AG04449 (cell line): ENCODE data around the gene SOX10.

ENCODE experiments used
- CTCF ChIA-PET: fragments of 350-600 bp; formaldehyde crosslinking; extraction: SDS; loops from one replicate; lab custom pipeline; 2021; ENCODE audit warnings: antibody characterized with exemption; lab: Yijun Ruan, JAX
- POLR2A ChIA-PET: fragments of 400-600, 350-600 bp; formaldehyde crosslinking; extraction: SDS; loops from one replicate; lab custom pipeline; 2020; ENCODE audit warnings: antibody characterized with exemption, inconsistent platforms; lab: Yijun Ruan, JAX
- DNase-seq: peaks from one replicate; pipeline ENCODE4 v3.0.0-alpha.2; 2010; ENCODE audit warnings: low read depth, low spot score
- H3K4me3 ChIP-seq: 2 replicates; pipeline ENCODE4 v1.5.1; 2011; ENCODE audit warnings: low read depth, mild to moderate bottlenecking, control low read depth, low read length
- TF ChIP-seq, protein P1 (sequence below): IDR thresholded peaks from one replicate; pipeline ENCODE4 v1.5.1; 2011; ENCODE audit warnings: mild to moderate bottlenecking, moderate library complexity, low read length, control low read depth, inconsistent platforms; ENCODE audit not compliant: insufficient read depth; ENCODE audit errors: missing control alignments

SOX10 gene

GRCh38 chr22:38005943-38006342 is 21.6 kb upstream of the SOX10 start:
- TF ChIP-seq, protein P1, sequence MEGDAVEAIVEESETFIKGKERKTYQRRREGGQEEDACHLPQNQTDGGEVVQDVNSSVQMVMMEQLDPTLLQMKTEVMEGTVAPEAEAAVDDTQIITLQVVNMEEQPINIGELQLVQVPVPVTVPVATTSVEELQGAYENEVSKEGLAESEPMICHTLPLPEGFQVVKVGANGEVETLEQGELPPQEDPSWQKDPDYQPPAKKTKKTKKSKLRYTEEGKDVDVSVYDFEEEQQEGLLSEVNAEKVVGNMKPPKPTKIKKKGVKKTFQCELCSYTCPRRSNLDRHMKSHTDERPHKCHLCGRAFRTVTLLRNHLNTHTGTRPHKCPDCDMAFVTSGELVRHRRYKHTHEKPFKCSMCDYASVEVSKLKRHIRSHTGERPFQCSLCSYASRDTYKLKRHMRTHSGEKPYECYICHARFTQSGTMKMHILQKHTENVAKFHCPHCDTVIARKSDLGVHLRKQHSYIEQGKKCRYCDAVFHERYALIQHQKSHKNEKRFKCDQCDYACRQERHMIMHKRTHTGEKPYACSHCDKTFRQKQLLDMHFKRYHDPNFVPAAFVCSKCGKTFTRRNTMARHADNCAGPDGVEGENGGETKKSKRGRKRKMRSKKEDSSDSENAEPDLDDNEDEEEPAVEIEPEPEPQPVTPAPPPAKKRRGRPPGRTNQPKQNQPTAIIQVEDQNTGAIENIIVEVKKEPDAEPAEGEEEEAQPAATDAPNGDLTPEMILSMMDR, result no peak
- ChIA-PET POLR2A (no interaction called here), CTCF (interaction anchor here (1.0 to 1.8 kb wide), 2 partner anchors 9 to 40 kb away, joined by 3 to 6 read pairs; no protein-coding TSS in a partner anchor)
- no peak overlapping the region for H3K4me3 ChIP-seq
- no peak for DNase-seq

- H3K4me3 ChIP-seq, result no peak overlapping the region
- ChIA-PET CTCF (interaction anchor here (1.2 kb wide), 1 partner anchor 12 kb away, joined by 3 read pairs; no protein-coding TSS in a partner anchor), POLR2A (no interaction called here)
- DNase-seq, result no peak
- TF ChIP-seq, protein P1, result no peak
These were observed 15.4 kb upstream of the SOX10 start for GRCh38 chr22:37999640-38000272.

DNA sequence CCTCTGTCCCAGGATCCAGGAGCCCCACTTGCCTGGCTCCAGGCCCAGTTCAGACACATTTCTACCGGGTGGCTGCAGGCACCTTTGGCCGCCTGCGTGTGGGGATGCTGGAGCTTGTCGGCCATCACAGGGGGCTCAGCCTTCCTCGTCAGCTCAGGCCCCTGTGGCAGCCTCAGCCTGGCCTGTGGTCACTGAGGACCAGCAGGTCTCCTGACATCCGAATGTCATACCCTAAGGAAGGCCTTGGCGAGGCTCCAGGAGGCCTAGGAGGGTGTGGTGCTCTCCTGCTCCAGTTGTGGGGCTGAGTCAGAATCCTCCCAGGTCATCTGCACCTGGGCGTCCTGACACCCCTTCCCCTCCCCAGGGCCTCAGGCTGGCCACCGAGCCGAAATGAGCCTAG is 14.9 kb upstream of the SOX10 start:
- TF ChIP-seq, protein P1, result no peak
- ChIA-PET POLR2A (no interaction called here), CTCF (no interaction called here)
- no peak for DNase-seq
- H3K4me3 ChIP-seq, result no peak overlapping the region

GRCh38 chr22:37998543-37998942 is 14.2 kb upstream of the SOX10 start:
- ChIA-PET CTCF (no interaction called here), POLR2A (no interaction called here)
- no peak overlapping the region for H3K4me3 ChIP-seq
- DNase-seq, result no peak
- TF ChIP-seq, protein P1, result no peak

DNA sequence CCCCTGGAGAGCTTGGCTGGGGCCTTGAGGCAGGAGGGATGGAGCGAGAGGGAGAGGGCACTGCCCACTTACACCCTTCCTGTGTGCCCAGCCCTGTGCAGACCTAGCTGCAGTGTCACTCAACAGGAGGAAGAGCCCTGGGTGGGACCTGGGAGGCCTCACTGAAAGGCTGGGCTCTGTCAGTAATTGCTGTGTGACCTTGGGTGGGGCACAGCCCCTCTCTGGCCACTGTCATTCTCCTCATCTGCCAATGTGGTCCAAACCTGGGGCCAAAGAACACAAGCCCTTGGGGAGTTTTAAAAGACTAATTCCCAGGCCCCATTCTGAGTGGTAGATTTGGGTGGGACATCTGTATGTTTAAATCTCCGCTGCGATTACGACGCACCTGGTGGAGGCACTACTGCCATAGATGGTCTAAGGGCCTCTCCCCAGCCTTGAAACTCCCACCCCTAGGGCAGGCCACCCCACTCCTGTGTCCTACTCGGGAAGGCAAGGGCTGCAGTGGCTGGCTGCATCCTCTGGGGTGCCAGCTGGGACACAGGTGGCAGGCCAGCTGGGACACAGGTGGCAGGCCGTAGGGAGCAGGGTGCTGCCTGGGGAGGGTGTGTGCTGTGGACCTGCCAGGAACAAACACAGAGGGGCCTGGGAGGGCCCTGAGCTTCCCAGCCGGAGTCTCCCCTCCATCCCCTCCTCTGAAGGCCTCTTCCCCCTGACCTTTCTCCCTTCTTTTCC is 12.3 kb upstream of the SOX10 start:
- TF ChIP-seq, protein P1, result no peak
- H3K4me3 ChIP-seq, result no peak overlapping the region
- POLR2A ChIA-PET, result no interaction called here
- DNase-seq, result no peak
- CTCF ChIA-PET, result no interaction called here

GRCh38 chr22:37996079-37996478 is 11.7 kb upstream of the SOX10 start:
- no peak for DNase-seq
- TF ChIP-seq, protein P1, result no peak
- ChIA-PET CTCF (no interaction called here), POLR2A (no interaction called here)
- H3K4me3 ChIP-seq, result no peak overlapping the region
